ENCODE results near the gene KRT79.

DNA sequence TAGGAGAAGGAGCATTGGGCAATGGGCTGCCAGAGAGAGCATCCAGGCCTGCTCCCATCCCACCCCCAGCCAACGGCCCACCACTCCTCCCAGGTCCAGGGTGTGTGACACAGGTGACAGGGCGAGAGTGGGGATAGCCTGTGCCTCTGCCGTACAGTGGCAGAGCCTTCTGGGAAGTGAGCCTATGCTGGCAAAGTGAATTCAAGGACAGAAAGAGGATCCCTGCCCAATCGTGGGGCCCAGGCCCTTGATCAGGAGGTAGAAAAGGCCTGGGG lies 553 bp upstream of the KRT79 start:
- no peak for TF ChIP-seq POLR2AphosphoS5 (IDR thresholded peaks at IDR 0.05; ENCODE audit: low read depth)
- TF ChIP-seq, protein P1, sequence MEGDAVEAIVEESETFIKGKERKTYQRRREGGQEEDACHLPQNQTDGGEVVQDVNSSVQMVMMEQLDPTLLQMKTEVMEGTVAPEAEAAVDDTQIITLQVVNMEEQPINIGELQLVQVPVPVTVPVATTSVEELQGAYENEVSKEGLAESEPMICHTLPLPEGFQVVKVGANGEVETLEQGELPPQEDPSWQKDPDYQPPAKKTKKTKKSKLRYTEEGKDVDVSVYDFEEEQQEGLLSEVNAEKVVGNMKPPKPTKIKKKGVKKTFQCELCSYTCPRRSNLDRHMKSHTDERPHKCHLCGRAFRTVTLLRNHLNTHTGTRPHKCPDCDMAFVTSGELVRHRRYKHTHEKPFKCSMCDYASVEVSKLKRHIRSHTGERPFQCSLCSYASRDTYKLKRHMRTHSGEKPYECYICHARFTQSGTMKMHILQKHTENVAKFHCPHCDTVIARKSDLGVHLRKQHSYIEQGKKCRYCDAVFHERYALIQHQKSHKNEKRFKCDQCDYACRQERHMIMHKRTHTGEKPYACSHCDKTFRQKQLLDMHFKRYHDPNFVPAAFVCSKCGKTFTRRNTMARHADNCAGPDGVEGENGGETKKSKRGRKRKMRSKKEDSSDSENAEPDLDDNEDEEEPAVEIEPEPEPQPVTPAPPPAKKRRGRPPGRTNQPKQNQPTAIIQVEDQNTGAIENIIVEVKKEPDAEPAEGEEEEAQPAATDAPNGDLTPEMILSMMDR (IDR thresholded peaks at IDR 0.05; ENCODE audit: insufficient read depth, low read length) = no peak
- TF ChIP-seq REST (IDR thresholded peaks at IDR 0.05; ENCODE audit: insufficient replicate concordance, low read depth) = no peak
- no peak for TF ChIP-seq GABPA (IDR thresholded peaks at IDR 0.05; ENCODE audit: low read depth)
- TF ChIP-seq SPI1 (IDR thresholded peaks at IDR 0.05; ENCODE audit: borderline replicate concordance, low read depth) = no peak
